Measurements from ENCODE around the gene LPIN1.
"Not testable (repeated sequence)": the region's sequence is repeated elsewhere in the genome, so short reads cannot be mapped to it uniquely, and the experiment has no call there.

The LPIN1 gene

DNA sequence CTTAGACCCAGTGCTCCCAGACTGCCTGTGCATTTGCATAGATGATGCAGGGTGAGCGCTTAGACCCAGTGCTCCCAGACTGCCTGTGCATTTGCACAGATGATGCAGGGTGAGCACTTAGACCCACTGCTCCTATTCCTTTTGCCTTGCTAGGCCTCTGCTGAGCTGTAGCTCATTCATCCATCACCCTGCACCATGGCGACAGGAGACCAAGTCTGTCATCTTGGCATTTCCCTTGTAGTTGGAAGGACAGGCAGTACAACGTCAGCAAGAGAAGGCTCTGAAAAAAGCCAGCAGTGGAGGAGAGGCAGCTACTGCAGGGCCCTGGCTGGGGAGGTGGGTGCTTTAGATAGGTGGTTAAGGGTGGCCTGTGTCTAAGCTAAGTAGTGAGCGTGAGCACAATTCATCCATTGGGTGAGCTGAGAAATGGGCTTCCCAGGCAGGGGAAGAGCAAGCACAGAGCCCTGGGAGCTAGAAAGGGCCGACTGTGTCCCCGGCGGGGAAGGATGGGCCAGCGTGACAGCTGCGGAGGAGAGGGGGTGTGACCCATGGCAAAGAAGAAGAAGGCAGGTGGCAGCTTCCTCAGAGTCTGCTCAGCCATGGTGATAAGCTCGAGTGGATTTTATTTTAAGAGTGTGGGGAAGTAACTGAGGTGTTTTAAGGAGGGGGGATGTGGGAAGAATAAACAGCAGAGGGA is 108.8 kb downstream of the LPIN1 start:
- no peak for ATAC-seq
- no peak for DNase-seq
- Mint-ChIP-seq H3K4me1 (no peaks in the 10 kb centered on the region), H3K9me3 (peaks cover 9 to 27% of the 10 kb centered on the region in 2 donors), H3K27me3 (peaks cover 24% of the 10 kb centered on the region), H3K4me3 (no peak overlapping the region), H3K27ac (no peak overlapping the region)

DNA sequence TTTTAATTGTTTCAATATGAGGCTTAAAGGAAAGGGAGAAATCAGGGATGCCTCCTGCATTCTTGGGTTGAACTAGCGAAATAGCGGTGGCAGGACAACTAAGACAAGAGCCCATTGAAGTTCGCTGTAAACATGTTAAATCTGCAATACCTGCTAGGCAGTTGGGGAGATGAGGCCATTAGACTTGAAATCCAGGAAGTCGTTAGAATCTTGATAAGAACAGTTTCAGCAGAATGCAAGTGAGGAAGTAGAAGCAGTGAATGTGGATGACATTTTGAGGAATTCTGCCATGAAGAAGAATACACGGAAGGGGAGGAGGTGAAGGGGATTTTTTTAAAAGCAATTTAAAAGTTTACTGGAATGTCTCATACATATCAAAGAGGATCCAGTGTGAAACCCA is 109.7 kb downstream of the LPIN1 start:
- Mint-ChIP-seq H3K9me3 (peaks cover 9 to 27% of the 10 kb centered on the region in 2 donors), H3K4me3 (no peak overlapping the region), H3K27me3 (peaks cover 24% of the 10 kb centered on the region), H3K27ac (no peak overlapping the region), H3K4me1 (no peaks in the 10 kb centered on the region)
- ATAC-seq = no peak
- no peak for DNase-seq

DNA sequence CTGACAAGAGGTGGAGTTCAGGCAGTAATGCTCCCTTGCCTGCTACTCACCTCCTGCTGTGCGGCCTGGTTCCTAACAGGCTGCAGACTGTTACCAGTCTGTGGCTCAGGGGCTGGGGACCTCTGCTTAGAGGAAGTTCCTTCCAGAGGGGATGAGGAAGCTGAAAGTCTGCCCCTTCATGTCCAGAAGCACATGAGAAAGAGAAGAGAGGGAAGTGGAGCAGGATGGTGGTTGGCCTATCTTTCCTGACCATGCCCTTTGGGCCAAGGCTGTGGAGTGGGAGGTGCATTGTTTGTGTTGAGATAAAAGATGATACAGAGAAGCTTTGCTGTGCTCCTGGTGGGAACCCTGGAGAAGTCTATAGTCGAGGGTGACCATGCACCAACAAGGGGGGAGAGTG is 112.5 kb downstream of the LPIN1 start:
- Mint-ChIP-seq H3K27ac (no peak overlapping the region), H3K4me1 (peaks cover 7% of the 10 kb centered on the region), H3K27me3 (peaks cover 11% of the 10 kb centered on the region), H3K4me3 (no peak overlapping the region), H3K9me3 (peaks cover 9 to 27% of the 10 kb centered on the region in 2 donors)
- DNase-seq (no peak), ATAC-seq (no peak)

GRCh38 chr2:11859975-11860374 is 113.5 kb downstream of the LPIN1 start:
- not testable (repeated sequence) for DNase-seq, ATAC-seq, H3K4me3 Mint-ChIP-seq, H3K27ac Mint-ChIP-seq, H3K27me3 Mint-ChIP-seq, H3K4me1 Mint-ChIP-seq
- peaks cover 9 to 27% of the 10 kb centered on the region in 2 donors for H3K9me3 Mint-ChIP-seq

DNA sequence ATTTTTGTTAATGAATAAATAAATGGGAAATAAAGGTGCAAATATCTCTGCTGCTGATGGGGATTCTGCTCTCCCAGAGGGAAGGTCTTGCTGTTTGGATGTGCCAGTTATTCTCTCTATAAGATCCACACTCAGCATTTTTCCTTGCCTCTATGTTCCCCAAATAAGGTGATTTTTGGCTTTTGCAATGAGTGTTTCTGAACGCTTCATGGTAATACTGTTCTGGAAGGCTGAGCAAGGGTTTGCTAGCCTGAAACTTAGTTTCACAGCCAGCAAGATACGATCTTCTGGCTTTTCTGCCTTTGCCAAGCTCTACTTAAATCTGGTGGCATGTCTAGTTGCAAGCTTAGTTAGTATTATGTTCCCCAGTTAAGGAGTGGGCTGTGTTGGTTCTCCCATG is 114.6 kb downstream of the LPIN1 start:
- Mint-ChIP-seq H3K27me3 (no peaks in the 10 kb centered on the region), H3K4me1 (peaks cover 10% of the 10 kb centered on the region), H3K4me3 (no peak overlapping the region), H3K9me3 (peaks cover 9 to 27% of the 10 kb centered on the region in 2 donors), H3K27ac (no peak overlapping the region)
- ATAC-seq = no peak
- DNase-seq = no peak

- ATAC-seq (no peak), DNase-seq (no peak)
- Mint-ChIP-seq H3K27me3 (no peaks in the 10 kb centered on the region), H3K4me3 (no peak overlapping the region), H3K9me3 (peaks cover 9 to 23% of the 10 kb centered on the region in 2 donors), H3K4me1 (peaks cover 20% of the 10 kb centered on the region), H3K27ac (no peak overlapping the region)
These were observed 115.6 kb downstream of the LPIN1 start for GRCh38 chr2:11862049-11862448.

DNA sequence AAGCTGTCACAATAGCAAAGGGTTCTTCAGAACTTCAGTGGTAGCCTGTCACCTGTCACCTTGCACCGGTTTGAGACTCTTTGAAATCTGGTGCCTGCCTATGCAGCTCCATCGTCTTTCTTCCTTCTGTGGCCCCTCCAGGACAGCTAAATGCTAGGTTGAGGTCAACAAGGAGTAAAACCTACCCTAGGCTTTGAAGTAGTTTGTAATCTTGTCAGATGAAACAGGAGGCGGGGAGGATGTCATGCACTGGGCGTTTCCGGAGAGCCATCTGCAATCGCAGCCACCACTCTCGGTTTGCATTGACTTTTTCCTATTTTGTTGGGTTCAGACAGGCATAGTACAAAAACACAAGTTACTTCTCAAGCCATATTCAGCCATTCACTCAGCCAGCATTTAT is 116.7 kb downstream of the LPIN1 start:
- H3K4me3 Mint-ChIP-seq = no peak overlapping the region
- peaks cover 9 to 12% of the 10 kb centered on the region in 2 donors for H3K9me3 Mint-ChIP-seq
- DNase-seq (no peak), ATAC-seq (no peak)
- H3K4me1 Mint-ChIP-seq = peaks cover 23% of the 10 kb centered on the region
- no peaks in the 10 kb centered on the region for H3K27me3 Mint-ChIP-seq
- H3K27ac Mint-ChIP-seq = no peak overlapping the region

GRCh38 chr2:11863513-11864328 is 117.3 kb downstream of the LPIN1 start:
- Mint-ChIP-seq H3K27ac (no peak overlapping the region), H3K27me3 (no peaks in the 10 kb centered on the region), H3K9me3 (peaks cover 8 to 10% of the 10 kb centered on the region in 2 donors), H3K4me1 (peaks cover 23% of the 10 kb centered on the region), H3K4me3 (peak overlapping the region in 1 of 2 donors; percentile 41)
- DNase-seq = peak; percentile 49 to 55
- peak; percentile 51 for ATAC-seq

DNA sequence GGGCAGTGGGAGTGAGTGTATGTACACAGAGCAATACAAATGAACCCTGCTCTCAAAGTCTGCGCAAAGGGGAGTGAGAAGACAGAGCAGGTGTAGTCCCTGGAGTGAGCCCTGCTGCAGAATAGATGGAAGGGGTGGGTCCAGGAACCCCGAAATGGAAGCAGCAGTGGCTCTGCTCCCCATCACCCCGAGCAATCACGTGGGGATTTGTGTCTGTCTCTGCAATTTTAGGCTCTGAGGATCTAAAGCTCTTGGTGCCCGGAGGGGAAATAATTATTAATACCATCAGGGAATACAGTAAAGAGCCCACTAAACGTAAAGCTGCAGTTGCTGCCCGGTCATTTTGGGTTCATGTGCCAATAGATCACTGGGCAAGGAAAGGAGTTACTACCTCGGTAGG is 118.3 kb downstream of the LPIN1 start:
- Mint-ChIP-seq H3K9me3 (no peaks in the 10 kb centered on the region), H3K27me3 (no peaks in the 10 kb centered on the region), H3K4me1 (peaks cover 23% of the 10 kb centered on the region), H3K27ac (no peak overlapping the region), H3K4me3 (no peak overlapping the region)
- DNase-seq (no peak), ATAC-seq (no peak)

DNA sequence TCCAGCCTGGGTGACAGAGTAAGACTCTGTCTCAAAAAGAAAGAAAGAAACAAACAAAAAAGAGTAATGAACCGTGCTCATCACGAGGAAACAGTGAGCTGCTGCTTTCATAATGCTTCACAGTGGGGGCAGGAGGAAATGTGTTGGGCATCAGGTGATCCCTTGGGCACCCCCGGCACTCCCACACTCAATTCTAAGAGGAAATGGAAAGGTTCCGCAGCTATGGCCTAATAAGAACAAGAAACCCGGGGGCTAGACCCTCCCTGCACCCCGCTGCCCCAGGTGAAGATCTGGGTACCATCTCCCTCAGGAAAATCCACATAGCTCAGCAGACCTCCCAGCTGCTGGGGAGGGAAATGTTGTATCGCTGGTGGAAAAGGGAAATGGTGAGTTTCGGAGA is 118.9 kb downstream of the LPIN1 start:
- no peaks in the 10 kb centered on the region for H3K9me3 Mint-ChIP-seq
- no peaks in the 10 kb centered on the region for H3K27me3 Mint-ChIP-seq
- H3K4me3 Mint-ChIP-seq = no peak overlapping the region
- no peak for ATAC-seq
- no peak overlapping the region for H3K27ac Mint-ChIP-seq
- H3K4me1 Mint-ChIP-seq = peaks cover 26% of the 10 kb centered on the region
- DNase-seq = no peak

- no peak overlapping the region for H3K4me3 Mint-ChIP-seq
- ATAC-seq (no peak), DNase-seq (no peak)
- peaks cover 30% of the 10 kb centered on the region for H3K4me1 Mint-ChIP-seq
- H3K27ac Mint-ChIP-seq = no peak overlapping the region
- no peaks in the 10 kb centered on the region for H3K9me3 Mint-ChIP-seq
- H3K27me3 Mint-ChIP-seq = no peaks in the 10 kb centered on the region
These were observed 119.4 kb downstream of the LPIN1 start for GRCh38 chr2:11865805-11866204.

DNA sequence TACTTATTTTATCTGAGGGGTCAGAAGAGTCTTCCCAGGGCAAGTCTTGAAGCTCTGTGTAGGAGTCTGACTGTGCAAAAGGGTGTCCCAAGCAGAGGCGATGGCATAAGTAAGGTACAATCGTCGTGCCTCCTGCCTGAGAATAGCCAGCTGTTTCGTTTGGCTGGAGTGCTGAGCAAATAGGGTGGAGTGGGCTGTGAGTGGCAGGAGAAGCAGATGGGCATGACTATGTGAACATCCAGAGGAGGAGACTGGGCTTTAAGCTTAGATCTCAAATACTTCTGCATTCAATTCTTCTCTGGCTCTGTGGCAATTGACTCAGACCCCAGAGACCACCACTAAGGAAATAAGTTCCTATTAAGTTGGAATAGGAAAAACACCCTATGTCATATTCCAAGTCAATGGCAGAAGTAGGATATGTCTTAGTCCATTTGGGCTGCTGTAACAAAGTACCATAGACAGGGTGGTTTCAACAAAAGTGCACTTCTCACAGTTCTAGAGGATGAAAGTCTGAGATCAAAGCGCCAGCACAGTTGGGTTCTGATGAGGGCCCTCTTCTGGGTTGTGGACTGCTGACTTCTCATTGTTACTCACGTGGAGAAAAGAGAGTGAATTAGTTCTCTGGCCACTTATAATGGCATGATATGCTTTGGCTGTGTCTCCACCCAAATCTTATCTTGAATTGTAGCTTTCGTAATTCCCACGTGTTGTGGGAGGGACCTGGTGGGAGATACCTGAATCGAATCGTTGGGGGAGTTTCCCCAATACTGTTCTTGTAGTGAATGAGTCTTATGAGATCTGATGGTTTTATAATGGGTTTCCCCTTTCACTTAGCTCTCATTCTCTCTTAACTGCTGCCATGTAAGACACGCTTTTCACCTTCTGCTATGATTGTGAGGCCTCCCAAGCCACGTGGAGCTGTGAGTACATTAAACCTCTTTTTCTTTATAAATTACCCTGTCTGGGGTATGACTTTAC is 120.2 kb downstream of the LPIN1 start:
- H3K9me3 Mint-ChIP-seq = no peaks in the 10 kb centered on the region
- H3K4me3 Mint-ChIP-seq = no peak overlapping the region
- ATAC-seq (peak; percentile 81), DNase-seq (peak in 1 of 2 donors; percentile 16)
- no peaks in the 10 kb centered on the region for H3K27me3 Mint-ChIP-seq
- H3K4me1 Mint-ChIP-seq = peaks cover 32% of the 10 kb centered on the region
- no peak overlapping the region for H3K27ac Mint-ChIP-seq

GRCh38 chr2:11867926-11868325 is 121.5 kb downstream of the LPIN1 start:
- Mint-ChIP-seq H3K27ac (no peak overlapping the region), H3K4me3 (no peak overlapping the region), H3K4me1 (peaks cover 32% of the 10 kb centered on the region), H3K27me3 (peaks cover 4% of the 10 kb centered on the region), H3K9me3 (no peaks in the 10 kb centered on the region)
- DNase-seq = no peak
- no peak for ATAC-seq

DNA sequence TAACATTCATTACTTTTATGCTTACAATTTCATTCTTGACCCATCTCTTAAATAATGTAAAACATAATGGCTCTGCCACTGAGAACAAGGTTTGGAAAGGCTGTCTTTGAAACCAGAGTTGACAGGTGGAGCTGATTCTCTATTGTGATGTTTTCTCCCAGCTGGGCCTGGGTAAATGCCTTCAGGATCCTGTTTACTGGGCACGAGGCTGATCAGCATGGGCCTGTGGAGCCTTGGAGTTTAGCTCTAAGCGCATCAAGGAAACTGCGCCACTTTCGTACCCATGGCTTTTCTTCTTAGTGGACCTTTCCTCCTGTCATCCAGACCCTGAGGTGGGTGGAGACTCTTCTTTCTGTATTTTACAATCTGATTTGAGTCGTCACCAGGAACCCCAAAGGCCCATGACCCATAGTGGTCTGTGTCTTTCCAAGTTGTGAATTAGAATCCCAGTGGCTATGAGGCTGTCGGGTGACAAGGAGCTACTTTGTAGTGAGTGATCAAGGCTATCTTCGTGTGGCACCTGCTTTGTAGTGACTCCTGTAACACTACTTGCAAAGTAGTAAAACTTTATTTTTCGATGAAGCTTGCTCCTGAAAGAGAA is 123.1 kb downstream of the LPIN1 start:
- ATAC-seq = no peak
- DNase-seq = no peak
- Mint-ChIP-seq H3K4me1 (peaks cover 22% of the 10 kb centered on the region), H3K27me3 (peaks cover 10% of the 10 kb centered on the region), H3K9me3 (no peaks in the 10 kb centered on the region), H3K4me3 (no peak overlapping the region), H3K27ac (no peak overlapping the region)

DNA sequence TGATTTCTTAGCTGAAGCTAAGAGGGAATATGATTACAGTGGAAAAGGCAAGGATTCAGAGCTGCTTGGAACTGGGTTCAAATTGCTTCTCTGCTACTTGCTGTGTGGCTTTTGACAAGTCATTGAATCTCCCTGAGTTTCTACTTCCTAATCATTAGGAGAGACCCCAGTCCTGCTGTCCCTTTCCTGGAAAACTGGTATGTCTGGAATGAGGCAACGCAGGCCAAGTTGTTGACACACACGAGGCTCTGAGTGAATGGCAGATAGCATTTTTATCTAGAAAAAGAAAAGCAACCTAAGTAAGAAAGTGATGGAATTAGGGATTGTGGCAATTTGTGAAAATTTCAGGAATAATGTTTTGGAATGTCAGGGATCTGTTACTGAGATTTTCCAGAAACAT is 123.6 kb downstream of the LPIN1 start:
- Mint-ChIP-seq H3K27me3 (peaks cover 10% of the 10 kb centered on the region), H3K9me3 (no peaks in the 10 kb centered on the region), H3K4me1 (peaks cover 22% of the 10 kb centered on the region), H3K4me3 (no peak overlapping the region), H3K27ac (no peak overlapping the region)
- no peak for ATAC-seq
- no peak for DNase-seq
